GM19455 (cell line): Measurements from ENCODE around the gene ARL15.
"Not testable (repeated sequence)": the region's sequence is repeated elsewhere in the genome, so short reads cannot be mapped to it uniquely, and the experiment has no call there.

Source experiments
- ATAC-seq: cut with Tn5 transposase; IDR thresholded peaks from one replicate; pipeline ENCODE4 v1.9.1; 2021; ENCODE audit not compliant: unreplicated experiment

Gene ARL15

GRCh38 chr5:54310433-54311175 lies at the start of gene ARL15:
TSS of gene ARL15 (minus strand) at chr5:54310573.
- peak; percentile 93 for ATAC-seq

GRCh38 chr5:54360089-54360488 lies 49.7 kb upstream of the ARL15 start:
- no peak for ATAC-seq

GRCh38 chr5:54357408-54358058 lies 47.2 kb upstream of the ARL15 start:
- ATAC-seq: no peak

- ATAC-seq: not testable (repeated sequence)
Measured at GRCh38 chr5:54353933-54354564, 43.7 kb upstream of the ARL15 start.

- ATAC-seq: not testable (repeated sequence)
Measured at GRCh38 chr5:54352580-54352979, 42.2 kb upstream of the ARL15 start.

GRCh38 chr5:54347221-54347865 lies 37.0 kb upstream of the ARL15 start:
- ATAC-seq: no peak

- ATAC-seq: no peak
Measured at GRCh38 chr5:54344653-54345052, 34.3 kb upstream of the ARL15 start.

- ATAC-seq: no peak
Measured at GRCh38 chr5:54341971-54342370, 31.6 kb upstream of the ARL15 start.

- no peak for ATAC-seq
Measured at GRCh38 chr5:54337523-54337922, 27.1 kb upstream of the ARL15 start.

- ATAC-seq: no peak
Measured at GRCh38 chr5:54332720-54333119, 22.3 kb upstream of the ARL15 start.

GRCh38 chr5:54329731-54330709 lies 19.6 kb upstream of the ARL15 start:
- no peak for ATAC-seq

GRCh38 chr5:54326662-54327270 lies 16.4 kb upstream of the ARL15 start:
- no peak for ATAC-seq

GRCh38 chr5:54325610-54326311 lies 15.4 kb upstream of the ARL15 start:
- no peak for ATAC-seq

GRCh38 chr5:54325272-54325609 lies 14.9 kb upstream of the ARL15 start:
- ATAC-seq: no peak

- ATAC-seq: no peak
Measured at GRCh38 chr5:54324651-54325271, 14.4 kb upstream of the ARL15 start.

- no peak for ATAC-seq
Measured at GRCh38 chr5:54323495-54323894, 13.1 kb upstream of the ARL15 start.

- ATAC-seq: no peak
Measured at GRCh38 chr5:54320256-54320655, 9.9 kb upstream of the ARL15 start.

- ATAC-seq: no peak
Measured at GRCh38 chr5:54317511-54318260, 7.3 kb upstream of the ARL15 start.
